Esophagus muscularis mucosa (tissue), 4 donors: ENCODE data around the gene CSGALNACT2. TPM values are rescaled to one million over a fixed set of nuclear protein-coding genes. Genes with fewer than 3 reads are reported as not detected.

Experiments
- DNase-seq: peaks from one replicate; pipeline ENCODE4 v3.0.0-alpha.2; 2017; ENCODE audit errors: extremely low spot score
- H3K27ac ChIP-seq, 4 donors: fragments of 200-600 bp; sonication (generic); replicated peaks in 1 of 4; 1 replicate in 3 of 4; 2 replicates in 1 of 4; pipeline ENCODE4 v1.5.1; 2016 to 2019; ENCODE audit warnings: mild to moderate bottlenecking in 1 of 4
- H3K27me3 ChIP-seq, 4 donors: fragments of 200-600 bp; sonication (generic); one replicate each; pipeline versions ENCODE4 v1.5.1 to v1.6.0; 2016 to 2019
- H3K36me3 ChIP-seq, 4 donors: fragments of 200-600 bp; sonication (generic); one replicate each; pipeline ENCODE4 v1.5.1; 2016 to 2019
- H3K4me1 ChIP-seq, 4 donors: fragments of 200-600 bp; sonication (generic); one replicate each; pipeline ENCODE4 v1.5.1; 2016 to 2019
- H3K4me3 ChIP-seq, 4 donors: fragments of 200-600 bp; sonication (generic); 1 replicate in 2 of 4; 2 replicates in 2 of 4; pipeline ENCODE4 v1.5.1; 2016 to 2019; ENCODE audit warnings: mild to moderate bottlenecking in 4 of 4, moderate library complexity in 1 of 4
- H3K9me3 ChIP-seq, 4 donors: fragments of 200-600 bp; sonication (generic); 1 replicate in 3 of 4; 2 replicates in 1 of 4; pipeline ENCODE4 v1.5.1; 2016 to 2019
- CTCF ChIP-seq, 3 experiments: fragments of 200-600 bp in 2 of 3; fragments of 450-650 bp in 1 of 3; sonication (generic) in 2 of 3; IDR thresholded peaks; one replicate each; pipeline ENCODE4 v1.5.1; 2017 to 2019; ENCODE audit warnings: antibody characterized with exemption in 3 of 3, mild to moderate bottlenecking in 2 of 3, moderate library complexity in 1 of 3
- EP300 ChIP-seq: sonication (generic); formaldehyde crosslinking; IDR thresholded peaks from one replicate; pipeline ENCODE4 v1.6.1; 2017; ENCODE audit warnings: antibody characterized with exemption
- POLR2A ChIP-seq: fragments of 450-650 bp; IDR thresholded peaks from one replicate; pipeline ENCODE4 v1.6.1; 2017; ENCODE audit warnings: antibody characterized with exemption, moderate library complexity, mild to moderate bottlenecking, low read depth
- POLR2AphosphoS5 ChIP-seq, 2 donors: sonication (generic); formaldehyde crosslinking; IDR thresholded peaks; one replicate each; pipeline ENCODE4 v1.6.1; 2017; ENCODE audit warnings: antibody characterized with exemption in 2 of 2
- WGBS: methylation state at CpG from one replicate; pipeline ENCODE4 v1.1.5; 2018; 5-methylcytosine and 5-hydroxymethylcytosine counted together
- intact Hi-C: fragments of 100-400 bp; cut with DNase I; formaldehyde crosslinking; loops from one replicate; pipeline ENCODE4 v1.15.1; 2023
- total RNA-seq, 4 donors: library from RNA; depleted of rRNA; stranded (reverse); fragments of >200 nt; gene quantifications; one replicate each; pipeline versions ENCODE4 v1.1.0 to v1.2.1, GENCODE V29; 2016

CSGALNACT2 gene
- total RNA-seq, 4 donors from 2014 or later = 25.6 to 39.5 (median 33.9) TPM

- DNase-seq = no peak
- intact Hi-C loops = no loop called here
- Histone ChIP-seq H3K27me3 (no peaks in the 10 kb centered on the region), H3K9me3 (no peaks in the 10 kb centered on the region), H3K4me1 (no peaks in the 10 kb centered on the region), H3K36me3 (peaks cover 0 to 36% (median 12%) of the 10 kb centered on the region in 4 donors), H3K4me3 (no peak overlapping the region), H3K27ac (no peak overlapping the region)
- TF ChIP-seq CTCF (IDR thresholded peaks at IDR 0.05) = no peak
- TF ChIP-seq POLR2A = no peak
- TF ChIP-seq POLR2AphosphoS5 (IDR thresholded peaks at IDR 0.05) = no peak
- no peak for TF ChIP-seq EP300
These were observed 52.0 kb downstream of the CSGALNACT2 start for GRCh38 chr10:43190289-43190688.

- intact Hi-C loops = no loop called here
- no peak for DNase-seq
- Histone ChIP-seq H3K27me3 (no peaks in the 10 kb centered on the region), H3K9me3 (no peaks in the 10 kb centered on the region), H3K4me1 (no peaks in the 10 kb centered on the region), H3K36me3 (peaks cover 0 to 34% (median 10%) of the 10 kb centered on the region in 4 donors), H3K27ac (no peak overlapping the region), H3K4me3 (no peak overlapping the region)
- 50% methylated on average over 3 of the region's 3 CpGs for WGBS
- no peak for TF ChIP-seq CTCF (IDR thresholded peaks at IDR 0.05)
- TF ChIP-seq EP300 = no peak
- TF ChIP-seq POLR2AphosphoS5 (IDR thresholded peaks at IDR 0.05) = no peak
- no peak for TF ChIP-seq POLR2A
These were observed 52.5 kb downstream of the CSGALNACT2 start for GRCh38 chr10:43190775-43191174.

- no peaks in the 10 kb centered on the region for H3K4me1 ChIP-seq
- 70% methylated on average over 6 of the region's 9 CpGs for WGBS
- no peaks in the 10 kb centered on the region for H3K9me3 ChIP-seq
- H3K36me3 ChIP-seq = peaks cover 0 to 14% (median 0%) of the 10 kb centered on the region in 4 donors
- TF ChIP-seq CTCF (IDR thresholded peaks at IDR 0.05) = no peak
- TF ChIP-seq POLR2AphosphoS5 (IDR thresholded peaks at IDR 0.05) = no peak
- TF ChIP-seq POLR2A = no peak
- no peak for TF ChIP-seq EP300
- no peak overlapping the region for H3K27ac ChIP-seq
- no peak for DNase-seq
- intact Hi-C loops = no loop called here
- H3K27me3 ChIP-seq = no peaks in the 10 kb centered on the region
- H3K4me3 ChIP-seq = no peak overlapping the region
These were observed 54.6 kb downstream of the CSGALNACT2 start for GRCh38 chr10:43192884-43193283.

- TF ChIP-seq POLR2AphosphoS5 (IDR thresholded peaks at IDR 0.05) = no peak
- TF ChIP-seq POLR2A = no peak
- TF ChIP-seq EP300 = no peak
- TF ChIP-seq CTCF (IDR thresholded peaks at IDR 0.05) = no peak
- H3K36me3 ChIP-seq = peaks cover 0 to 11% (median 0%) of the 10 kb centered on the region in 4 donors
- intact Hi-C loops = no loop called here
- no peak for DNase-seq
- WGBS = 97% methylated on average over 5 of the region's 8 CpGs
- no peaks in the 10 kb centered on the region for H3K27me3 ChIP-seq
- no peaks in the 10 kb centered on the region for H3K4me1 ChIP-seq
- H3K9me3 ChIP-seq = no peaks in the 10 kb centered on the region
- H3K4me3 ChIP-seq = no peak overlapping the region
- no peak overlapping the region for H3K27ac ChIP-seq
These were observed 55.3 kb downstream of the CSGALNACT2 start for GRCh38 chr10:43193496-43194080.

- peaks cover 0 to under 1% (median 0%) of the 10 kb centered on the region in 4 donors for H3K27me3 ChIP-seq
- peaks cover 0 to 10% (median 2%) of the 10 kb centered on the region in 4 donors for H3K36me3 ChIP-seq
- TF ChIP-seq EP300 (no peak), CTCF (IDR thresholded peaks at IDR 0.05) (no peak), POLR2AphosphoS5 (IDR thresholded peaks at IDR 0.05) (no peak), POLR2A (no peak)
- 71% methylated on average over 4 of the region's 4 CpGs for WGBS
- no peaks in the 10 kb centered on the region for H3K4me1 ChIP-seq
- H3K27ac ChIP-seq = no peak overlapping the region
- intact Hi-C loops = no loop called here
- no peaks in the 10 kb centered on the region for H3K9me3 ChIP-seq
- no peak overlapping the region for H3K4me3 ChIP-seq
- peak; percentile 87 for DNase-seq
These were observed 56.0 kb downstream of the CSGALNACT2 start for GRCh38 chr10:43194266-43194665.
